HG02798 (cell line): Measurements from ENCODE around the gene CWC27.

Experiments used
- ATAC-seq: cut with Tn5 transposase; IDR thresholded peaks from one replicate; pipeline ENCODE4 v1.9.1; 2021; ENCODE audit warnings: mild to moderate bottlenecking; ENCODE audit not compliant: unreplicated experiment, poor library complexity

Gene CWC27

GRCh38 chr5:65024681-65025080, 256.0 kb downstream of the CWC27 start:
- ATAC-seq = no peak

GRCh38 chr5:65026816-65027548, 258.3 kb downstream of the CWC27 start:
- peak; percentile 48 for ATAC-seq

DNA sequence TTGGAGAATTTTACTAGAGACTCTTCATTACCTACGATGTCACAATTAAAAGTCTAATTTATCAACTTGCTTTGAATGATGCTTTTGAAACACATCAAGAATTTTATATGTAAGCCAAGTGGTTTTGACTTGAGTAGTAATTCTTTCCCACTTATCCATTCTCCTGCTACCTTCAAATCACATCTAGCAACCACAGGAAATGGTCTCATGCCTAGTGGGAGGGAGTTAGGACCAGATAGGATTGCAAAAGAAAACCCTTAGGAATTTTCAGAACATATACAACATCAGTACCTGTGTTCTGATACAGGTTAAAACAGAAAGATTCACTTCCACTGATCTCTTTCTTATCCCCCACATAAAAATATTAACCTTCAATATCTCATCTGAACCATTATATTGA, 260.4 kb downstream of the CWC27 start:
- no peak for ATAC-seq

GRCh38 chr5:65030056-65030455, 261.3 kb downstream of the CWC27 start:
- ATAC-seq = no peak

DNA sequence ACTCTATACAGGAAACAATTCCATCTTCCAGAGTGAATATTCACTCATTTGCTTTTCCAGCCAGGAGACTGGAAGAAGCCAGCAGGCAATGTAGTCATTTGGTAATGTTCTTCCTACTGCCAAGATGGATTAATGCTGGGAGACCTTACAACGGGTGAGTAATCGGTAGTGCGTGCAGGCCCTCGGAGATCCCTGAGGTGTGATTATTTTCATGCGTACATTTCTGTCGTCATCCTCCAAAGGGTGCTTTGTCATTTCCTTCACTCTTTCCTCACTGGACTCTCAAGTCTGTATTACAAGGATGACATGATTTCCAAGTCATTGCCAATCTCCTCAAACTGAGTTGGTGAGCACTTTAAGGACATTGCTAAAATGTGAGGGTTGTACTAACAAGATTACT, 263.5 kb downstream of the CWC27 start:
- no peak for ATAC-seq

- ATAC-seq = no peak
Observed at GRCh38 chr5:65034029-65034812, 265.5 kb downstream of the CWC27 start.

DNA sequence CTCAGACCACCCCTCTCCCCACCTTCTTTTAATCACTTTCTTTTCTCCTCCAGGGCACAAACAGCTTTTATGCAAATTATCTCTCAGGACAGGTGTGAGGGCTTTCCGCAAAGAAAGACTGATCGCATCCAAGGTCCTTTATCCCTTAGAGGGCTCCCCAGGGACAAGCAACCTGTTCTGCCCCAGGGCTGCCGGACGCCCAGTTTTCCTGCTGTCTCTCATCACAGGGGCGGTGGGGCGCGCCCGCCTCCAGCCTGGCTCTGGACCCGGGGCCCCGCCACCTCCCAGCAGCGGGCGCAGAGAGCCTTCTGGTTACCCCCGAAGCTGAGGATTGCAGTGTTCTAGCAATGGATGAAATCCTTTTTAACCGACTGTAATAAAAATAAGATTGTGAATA, 266.1 kb downstream of the CWC27 start:
- ATAC-seq = no peak

DNA sequence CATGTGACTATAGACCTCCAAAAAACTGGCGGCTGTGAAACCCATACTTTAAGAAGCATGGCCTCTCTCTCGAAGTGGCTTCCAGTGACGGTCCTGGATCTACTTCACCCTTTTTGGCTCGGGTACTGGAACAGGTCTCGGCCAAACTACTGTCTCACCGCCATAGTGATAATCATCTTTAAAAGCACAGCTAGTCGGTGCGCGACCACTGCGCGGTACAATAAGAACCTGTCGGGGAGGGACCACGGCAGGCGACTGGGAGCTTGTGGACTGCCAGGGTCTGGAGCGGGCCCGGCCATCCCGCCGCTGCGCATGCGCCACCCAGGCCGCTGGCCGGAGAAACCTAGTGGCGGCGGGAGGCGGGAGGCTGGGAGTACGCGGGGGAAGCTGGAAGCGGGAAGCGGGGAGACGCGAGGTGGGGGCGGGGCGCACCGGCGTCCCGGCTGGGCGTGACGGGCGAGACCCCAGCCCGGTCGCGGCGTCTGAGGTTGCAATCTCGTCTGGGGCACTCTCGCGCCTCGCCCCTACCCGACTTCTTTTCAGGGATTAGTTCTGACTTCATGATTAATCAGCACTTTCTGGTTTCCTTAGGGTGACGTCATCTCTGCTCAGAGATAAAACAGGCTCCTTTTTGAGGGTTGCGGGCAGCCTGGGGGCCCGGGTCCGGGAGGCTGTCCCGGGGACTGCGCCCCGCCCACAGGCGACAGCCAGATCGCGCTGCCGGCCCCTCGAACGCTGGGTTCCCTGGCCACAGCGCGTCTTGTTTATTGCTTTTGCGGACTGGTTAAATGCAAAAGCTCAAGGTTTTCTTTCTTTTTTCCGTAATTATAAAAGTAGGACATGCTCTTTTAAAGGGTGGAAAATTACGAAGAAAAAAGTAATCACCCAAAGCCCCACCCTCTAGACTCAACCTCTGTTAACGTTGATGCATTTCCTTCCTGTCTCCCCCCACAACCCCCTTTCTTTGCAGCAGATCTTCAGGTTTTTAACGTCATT, 266.8 kb downstream of the CWC27 start:
- ATAC-seq = peak; percentile 86

- ATAC-seq = no peak
Observed at GRCh38 chr5:65037831-65038815, 269.4 kb downstream of the CWC27 start.

DNA sequence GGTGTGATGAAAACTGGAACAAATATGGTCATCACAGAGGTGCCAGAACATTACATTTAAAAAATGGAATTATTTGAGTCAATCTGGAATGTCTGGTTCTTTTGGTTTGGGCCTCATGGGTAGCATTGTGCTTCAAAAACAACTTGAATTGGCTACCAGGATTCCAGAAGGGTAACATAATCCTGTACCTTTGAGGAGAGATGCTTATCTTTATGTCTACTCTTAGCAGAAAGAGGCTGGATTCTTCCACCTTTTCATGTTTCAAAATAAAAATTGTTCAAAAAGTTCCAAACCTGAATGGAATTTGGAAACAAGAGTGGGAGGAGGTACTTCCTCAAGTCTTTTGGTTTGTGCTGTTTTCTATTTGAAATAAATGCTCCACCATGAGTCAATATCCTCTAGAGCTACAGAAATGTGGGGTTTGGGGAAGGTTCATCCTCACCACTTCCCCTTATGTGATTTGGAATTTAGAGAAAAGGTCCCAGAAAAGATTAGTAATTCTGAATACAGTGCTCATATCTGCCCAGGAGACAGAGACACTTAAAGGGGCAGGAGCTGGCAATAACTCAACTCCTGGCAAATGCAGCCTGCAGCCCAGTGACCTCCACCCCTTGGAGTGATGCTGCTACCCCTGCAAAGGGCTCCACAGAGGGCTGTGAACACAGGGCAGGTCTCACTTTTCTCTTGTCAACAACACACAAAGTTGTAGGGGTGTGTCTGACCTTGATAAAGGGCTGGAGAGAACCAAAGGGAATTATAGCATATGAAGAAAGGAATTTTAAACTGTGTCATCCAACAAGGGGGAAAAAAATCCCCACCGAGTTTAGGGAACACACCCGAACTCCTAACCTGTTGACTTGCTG, 272.8 kb downstream of the CWC27 start:
- no peak for ATAC-seq

GRCh38 chr5:65043843-65044359, 275.2 kb downstream of the CWC27 start:
- peak; percentile 47 for ATAC-seq

DNA sequence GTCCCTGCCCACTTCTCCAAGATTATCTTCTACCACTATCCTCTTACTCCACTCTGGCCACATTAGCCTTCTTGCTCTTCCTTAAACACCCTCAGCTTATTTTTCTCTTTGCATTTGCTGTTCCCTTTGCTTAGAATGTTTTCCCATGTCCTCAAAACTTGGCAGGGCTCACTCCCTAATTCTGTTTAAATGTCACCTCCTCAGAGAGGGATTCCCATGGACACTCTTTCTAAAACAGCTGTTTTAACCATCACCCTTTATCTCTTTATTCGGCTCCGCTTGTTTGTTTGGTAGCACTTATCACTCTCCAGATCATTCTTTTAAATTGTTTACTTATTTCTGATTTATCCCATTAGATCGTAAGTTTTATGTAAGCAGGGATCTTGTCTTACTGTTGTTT, 278.5 kb downstream of the CWC27 start:
- no peak for ATAC-seq

- peak; percentile 44 for ATAC-seq
Observed at GRCh38 chr5:65047948-65048690, 279.4 kb downstream of the CWC27 start.

GRCh38 chr5:65050140-65050539, 281.4 kb downstream of the CWC27 start:
- peak; percentile 38 for ATAC-seq

GRCh38 chr5:65050826-65051498, 282.2 kb downstream of the CWC27 start:
- ATAC-seq = no peak

- no peak for ATAC-seq
Observed at GRCh38 chr5:65055938-65056337, 287.2 kb downstream of the CWC27 start.
